NCI-H446 (cell line): ENCODE measurements around the gene MBNL2.
A peak's percentile ranks its signal among the peaks of the same experiment; 100 is the strongest.

Experiments
- DNase-seq, 2 experiments: peaks; one replicate each; lab custom pipeline; 2025; lab: John Stamatoyannopoulos, UW

The MBNL2 gene

DNA sequence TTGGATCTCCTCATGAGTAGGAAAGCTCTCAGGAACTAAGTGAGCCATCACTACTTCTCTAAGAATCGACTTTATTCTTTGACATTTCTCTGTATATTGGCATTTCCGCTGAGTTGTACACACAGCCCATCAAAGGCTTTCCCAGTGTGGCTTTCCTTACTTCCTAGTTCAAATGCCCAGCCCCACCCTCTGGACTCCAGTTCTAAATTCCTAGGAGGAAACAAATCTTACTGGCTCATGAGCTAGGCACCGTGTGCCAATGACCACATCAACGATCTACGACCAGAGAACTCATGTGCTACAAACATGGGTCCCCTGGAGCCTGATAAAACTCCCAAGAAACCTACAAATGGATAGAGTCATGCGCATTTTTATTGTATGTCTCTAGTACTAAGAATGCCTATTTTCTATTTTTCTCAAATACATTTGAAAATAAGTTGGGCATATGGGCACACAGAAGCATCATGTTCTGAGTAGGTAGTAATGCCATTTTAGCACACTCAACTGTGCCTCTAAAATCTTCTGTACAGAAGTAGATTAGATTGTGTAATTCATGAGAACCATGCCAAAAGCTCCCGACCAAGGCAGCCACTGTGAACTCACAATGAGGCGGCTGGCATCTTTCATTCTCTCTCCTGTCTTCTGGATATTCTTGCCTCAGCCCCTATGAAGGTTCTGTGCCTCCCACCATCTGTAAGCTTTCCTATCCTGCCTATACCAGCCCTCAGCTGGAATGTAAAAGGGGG lies 201.3 kb downstream of the MBNL2 start:
- no peak for DNase-seq

GRCh38 chr13:97425590-97425989 lies 203.5 kb downstream of the MBNL2 start:
- no peak for DNase-seq

DNA sequence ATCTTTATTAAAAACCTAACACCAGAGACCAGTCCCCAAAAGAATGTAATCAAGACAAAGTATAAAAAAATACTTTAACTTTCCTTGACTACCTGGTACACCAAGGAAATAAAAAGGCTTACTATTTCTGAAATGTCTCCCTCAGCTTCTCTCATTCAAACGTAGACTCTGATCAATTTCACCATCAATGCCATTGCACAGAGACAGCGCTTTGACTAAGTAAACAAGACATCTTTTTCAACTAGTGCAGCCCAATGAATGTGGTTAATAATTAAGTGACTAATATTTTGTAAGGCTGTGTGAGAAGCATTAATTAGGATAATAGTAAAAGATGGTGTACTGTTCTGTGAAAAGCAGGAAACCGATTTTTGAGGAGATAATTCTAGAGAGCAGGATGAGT lies 204.6 kb downstream of the MBNL2 start:
- DNase-seq, result no peak

GRCh38 chr13:97429681-97430081 lies 207.5 kb downstream of the MBNL2 start:
- DNase-seq, result peak in 1 of 2 experiments; percentile 52

GRCh38 chr13:97430296-97430695 lies 208.2 kb downstream of the MBNL2 start:
- DNase-seq, result no peak

- no peak for DNase-seq
Observed at GRCh38 chr13:97431171-97431764, 209.1 kb downstream of the MBNL2 start.

- DNase-seq, result peak in 1 of 2 experiments; percentile 96
Observed at GRCh38 chr13:97432232-97432916, 210.2 kb downstream of the MBNL2 start.

- peak; percentile 96 to 98 for DNase-seq
Observed at GRCh38 chr13:97432917-97433726, 211.0 kb downstream of the MBNL2 start.

- DNase-seq, result peak; percentile 57 to 87
Observed at GRCh38 chr13:97433727-97434396, 211.7 kb downstream of the MBNL2 start, which contains the start of gene RAP2A. Gene RAP2A (plus strand): TSS chr13:97434169. CDS start chr13:97434471, 302 bp downstream.

- no peak for DNase-seq
Observed at GRCh38 chr13:97434397-97435201, 212.5 kb downstream of the MBNL2 start.

DNA sequence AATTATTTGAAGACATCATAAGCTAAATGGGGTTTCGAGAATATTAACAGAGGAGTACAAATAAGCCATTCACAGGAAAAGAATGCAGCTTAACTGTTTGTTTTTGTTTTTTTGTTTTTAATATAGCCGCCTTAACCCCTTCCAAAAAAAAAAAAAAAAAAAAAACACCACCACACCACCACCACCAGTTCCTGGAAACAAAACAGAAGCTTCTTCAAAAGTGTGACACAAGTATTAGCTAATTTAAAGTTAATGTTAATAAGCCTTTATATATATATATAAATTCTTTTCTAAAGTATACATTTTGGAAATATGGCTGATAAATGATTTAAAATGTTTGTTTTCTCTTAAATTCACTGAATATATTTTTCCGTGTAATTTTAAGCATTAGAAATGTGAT lies 213.2 kb downstream of the MBNL2 start:
- no peak for DNase-seq

GRCh38 chr13:97435794-97436193 lies 213.7 kb downstream of the MBNL2 start:
- no peak for DNase-seq

GRCh38 chr13:97436845-97437244 lies 214.7 kb downstream of the MBNL2 start:
- DNase-seq, result no peak

DNA sequence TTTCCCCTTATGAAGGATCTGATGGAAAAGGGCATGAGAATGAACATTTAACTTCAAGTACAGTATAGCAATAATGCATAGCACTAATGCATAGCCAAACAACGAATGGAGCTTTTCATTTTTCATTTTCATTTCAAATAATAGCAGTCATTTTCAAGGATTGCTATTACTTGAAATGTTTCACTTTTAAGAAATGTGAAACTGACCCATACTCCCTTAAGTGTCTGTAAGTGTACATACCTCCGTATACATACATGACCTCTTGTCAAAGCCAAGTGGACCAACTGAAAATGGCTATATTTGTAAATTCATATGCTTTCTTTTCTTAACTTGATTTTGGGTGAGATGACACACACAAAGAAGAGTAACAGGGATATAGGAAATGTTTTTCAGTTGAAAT lies 215.6 kb downstream of the MBNL2 start:
- no peak for DNase-seq

DNA sequence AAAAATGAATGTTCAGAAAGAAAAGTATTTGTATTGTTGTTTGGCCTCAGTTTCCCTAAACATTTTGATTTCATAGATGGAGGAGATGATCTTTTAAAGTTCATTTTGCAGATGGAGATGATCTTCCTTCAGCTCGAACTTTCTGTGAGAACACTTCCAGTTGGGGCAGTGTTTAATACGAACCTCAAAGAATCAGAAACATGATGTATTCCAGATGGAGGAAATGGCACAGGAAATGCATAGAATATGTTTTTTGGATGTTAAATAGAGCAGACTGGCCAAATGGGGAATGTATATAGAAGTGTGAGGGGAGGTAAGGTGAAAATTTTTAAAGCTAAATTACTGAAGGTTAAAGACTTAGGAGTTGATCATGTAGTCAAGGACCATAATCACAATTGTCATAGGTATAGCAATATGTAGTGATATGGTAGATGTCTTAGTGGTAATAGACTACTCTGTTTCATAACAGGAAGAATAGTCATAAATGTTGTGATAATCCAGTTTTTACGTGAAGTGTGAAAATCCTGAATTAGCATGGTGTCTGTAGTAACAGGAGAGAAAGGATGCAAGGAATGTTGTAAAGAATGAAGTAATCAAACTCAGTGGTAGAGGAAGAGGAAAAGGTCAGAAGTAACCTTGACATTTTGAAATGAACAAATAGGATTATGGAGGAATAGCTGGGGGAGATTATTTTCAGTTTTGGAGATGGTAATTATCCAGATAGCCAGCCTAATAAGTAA lies 216.9 kb downstream of the MBNL2 start:
- DNase-seq, result no peak

DNA sequence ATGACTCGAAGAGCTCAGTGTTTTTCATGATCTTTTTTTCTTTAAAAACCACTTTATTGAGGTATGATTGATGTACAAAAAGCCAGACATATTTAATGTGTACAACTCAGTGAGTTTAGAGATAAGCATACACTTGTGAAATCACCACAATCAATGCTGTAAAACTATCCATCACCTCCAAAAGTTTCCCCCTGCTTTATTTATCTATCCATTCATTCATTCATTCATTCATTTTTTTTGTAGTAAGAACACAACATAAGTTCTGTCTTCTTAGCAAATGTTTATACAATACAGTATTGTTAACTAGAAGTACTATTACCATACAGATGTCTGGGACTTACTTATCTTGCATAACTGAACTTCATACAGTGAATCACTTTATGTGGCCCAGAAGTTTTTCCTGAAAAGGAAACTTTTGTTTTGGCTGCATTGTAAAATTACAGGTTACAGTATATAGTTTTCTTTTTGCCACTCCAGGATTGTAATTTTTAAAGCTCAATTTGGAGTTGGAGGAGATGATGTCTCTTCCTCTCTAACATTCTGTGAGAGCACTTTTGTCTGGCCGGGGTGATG lies 218.6 kb downstream of the MBNL2 start:
- DNase-seq, result no peak

DNA sequence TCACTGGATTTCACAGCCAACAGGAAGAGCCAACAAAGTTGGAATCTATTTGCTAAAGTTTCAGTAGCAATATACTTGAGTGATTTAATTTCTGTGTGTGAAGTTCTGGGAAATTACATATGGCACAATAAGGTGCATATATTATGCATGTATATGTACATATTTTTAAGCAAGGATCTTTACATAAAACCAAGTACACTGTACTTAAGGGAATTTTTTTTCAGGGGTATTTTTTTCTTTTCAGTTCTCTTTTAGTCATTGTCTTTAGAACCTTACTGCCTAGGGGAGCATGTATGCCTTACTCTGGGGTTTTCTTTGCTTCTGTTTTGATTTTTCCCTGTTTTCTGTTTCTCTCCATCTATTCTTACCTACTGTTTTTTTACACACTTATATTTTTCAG lies 219.2 kb downstream of the MBNL2 start:
- no peak for DNase-seq
